ENCODE data around the gene CXCL3.
A peak's percentile ranks its signal among the peaks of the same experiment; 100 is the strongest.

Gene CXCL3

GRCh38 chr4:74041418-74041817, 2.9 kb upstream of the CXCL3 start:
- H3K4me3 ChIP-seq (IDR thresholded peaks at IDR 0.05; ENCODE audit: insufficient read depth, low read depth, low read length), result no peak overlapping the region
- no peak for TF ChIP-seq CTCF (conservative IDR thresholded peaks at IDR 0.05; ENCODE audit: low read depth, low read length)
- H3K79me2 ChIP-seq (ENCODE audit: insufficient read depth, low read depth), result no peaks in the 10 kb centered on the region
- no peak overlapping the region for H3K27ac ChIP-seq
- no peak overlapping the region for H3K9ac ChIP-seq
- H3K36me3 ChIP-seq (ENCODE audit: insufficient read depth), result no peaks in the 10 kb centered on the region
- no peaks in the 10 kb centered on the region for H4K20me1 ChIP-seq (ENCODE audit: insufficient read depth)
- no peak overlapping the region for H2AFZ ChIP-seq (ENCODE audit: low read depth)
- H3K4me1 ChIP-seq (ENCODE audit: low read depth, poor library complexity, severe bottlenecking), result peaks cover 6% of the 10 kb centered on the region
- H3K4me2 ChIP-seq, result no peak overlapping the region
- no peaks in the 10 kb centered on the region for H3K27me3 ChIP-seq (ENCODE audit: insufficient read depth, low read depth)

GRCh38 chr4:74039315-74039763, 850 bp upstream of the CXCL3 start:
- no peak overlapping the region for H3K27ac ChIP-seq
- H3K4me1 ChIP-seq (ENCODE audit: low read depth, poor library complexity, severe bottlenecking), result peaks cover 6% of the 10 kb centered on the region
- H3K9ac ChIP-seq, result peak overlapping the region; percentile 63; the same call in 1 of the 2 replicates
- H3K36me3 ChIP-seq (ENCODE audit: insufficient read depth), result no peaks in the 10 kb centered on the region
- peak overlapping the region; percentile 84 for H3K4me2 ChIP-seq
- H2AFZ ChIP-seq (ENCODE audit: low read depth), result peak overlapping the region; percentile 100
- H4K20me1 ChIP-seq (ENCODE audit: insufficient read depth), result no peaks in the 10 kb centered on the region
- TF ChIP-seq CTCF (conservative IDR thresholded peaks at IDR 0.05; ENCODE audit: low read depth, low read length), result no peak
- H3K79me2 ChIP-seq (ENCODE audit: insufficient read depth, low read depth), result no peaks in the 10 kb centered on the region
- no peak overlapping the region for H3K4me3 ChIP-seq (IDR thresholded peaks at IDR 0.05; ENCODE audit: insufficient read depth, low read depth, low read length)
- H3K27me3 ChIP-seq (ENCODE audit: insufficient read depth, low read depth), result no peaks in the 10 kb centered on the region

GRCh38 chr4:74038086-74038424, 434 bp downstream of the CXCL3 start:
- H3K79me2 ChIP-seq (ENCODE audit: insufficient read depth, low read depth), result no peaks in the 10 kb centered on the region
- H3K4me3 ChIP-seq (IDR thresholded peaks at IDR 0.05; ENCODE audit: insufficient read depth, low read depth, low read length), result peak overlapping the region; percentile 62
- no peaks in the 10 kb centered on the region for H3K27me3 ChIP-seq (ENCODE audit: insufficient read depth, low read depth)
- TF ChIP-seq CTCF (conservative IDR thresholded peaks at IDR 0.05; ENCODE audit: low read depth, low read length), result no peak
- H3K4me1 ChIP-seq (ENCODE audit: low read depth, poor library complexity, severe bottlenecking), result peaks cover 6% of the 10 kb centered on the region
- H3K27ac ChIP-seq, result no peak overlapping the region
- no peaks in the 10 kb centered on the region for H4K20me1 ChIP-seq (ENCODE audit: insufficient read depth)
- H2AFZ ChIP-seq (ENCODE audit: low read depth), result peak overlapping the region; percentile 100
- H3K9ac ChIP-seq, result peak overlapping the region; percentile 63; the same call in 1 of the 2 replicates
- H3K36me3 ChIP-seq (ENCODE audit: insufficient read depth), result no peaks in the 10 kb centered on the region
- H3K4me2 ChIP-seq, result peak overlapping the region; percentile 84

- H3K4me3 ChIP-seq (IDR thresholded peaks at IDR 0.05; ENCODE audit: insufficient read depth, low read depth, low read length), result no peak overlapping the region
These were observed 1.2 kb downstream of the CXCL3 start for GRCh38 chr4:74037076-74037955.

More at GRCh38 chr4:74037076-74037955, 1.2 kb downstream of the CXCL3 start:
- TF ChIP-seq CTCF (conservative IDR thresholded peaks at IDR 0.05; ENCODE audit: low read depth, low read length), result no peak
- Histone ChIP-seq H3K27ac (no peak overlapping the region), H3K79me2 (ENCODE audit: insufficient read depth, low read depth) (no peaks in the 10 kb centered on the region), H4K20me1 (ENCODE audit: insufficient read depth) (no peaks in the 10 kb centered on the region), H3K4me1 (ENCODE audit: low read depth, poor library complexity, severe bottlenecking) (peaks cover 6% of the 10 kb centered on the region), H3K4me2 (peak overlapping the region; percentile 84; the same call in 1 of the 2 replicates), H3K36me3 (ENCODE audit: insufficient read depth) (no peaks in the 10 kb centered on the region), H3K27me3 (ENCODE audit: insufficient read depth, low read depth) (no peaks in the 10 kb centered on the region), H3K9ac (no peak overlapping the region), H2AFZ (ENCODE audit: low read depth) (peak overlapping the region; percentile 100; the same call in 1 of the 2 replicates)

Data from KMS-11 (cell line).